ENCODE measurements around the gene CROCC2.

CROCC2 gene

GRCh38 chr2:241036964-241037421 lies 130.9 kb downstream of the CROCC2 start:
- DNase-seq (ENCODE audit: low read depth, low spot score): no peak

DNA sequence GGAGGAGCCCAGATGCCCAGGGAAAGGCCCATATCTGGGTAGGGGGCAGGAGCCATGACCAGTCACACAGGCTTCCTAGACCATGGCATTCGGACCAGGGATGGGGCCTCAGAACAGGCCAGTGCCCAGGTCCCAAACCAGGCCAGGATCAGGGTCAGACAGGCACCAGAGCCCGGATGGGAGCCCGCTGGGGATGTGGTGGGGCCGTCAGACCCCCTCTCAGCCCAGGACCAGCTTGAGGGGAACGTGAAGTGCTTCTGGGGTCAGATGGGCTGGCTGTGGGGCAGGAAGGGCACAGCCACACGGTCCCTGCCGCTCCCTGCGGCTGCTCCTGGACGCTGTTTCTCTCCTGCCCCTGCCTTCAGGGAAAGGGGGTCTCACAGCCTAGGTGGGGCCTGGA lies 131.4 kb downstream of the CROCC2 start:
- DNase-seq (ENCODE audit: low read depth, low spot score): no peak

- no peak for DNase-seq (ENCODE audit: low read depth, low spot score)
Measured at GRCh38 chr2:241038374-241039180, 132.4 kb downstream of the CROCC2 start.

DNA sequence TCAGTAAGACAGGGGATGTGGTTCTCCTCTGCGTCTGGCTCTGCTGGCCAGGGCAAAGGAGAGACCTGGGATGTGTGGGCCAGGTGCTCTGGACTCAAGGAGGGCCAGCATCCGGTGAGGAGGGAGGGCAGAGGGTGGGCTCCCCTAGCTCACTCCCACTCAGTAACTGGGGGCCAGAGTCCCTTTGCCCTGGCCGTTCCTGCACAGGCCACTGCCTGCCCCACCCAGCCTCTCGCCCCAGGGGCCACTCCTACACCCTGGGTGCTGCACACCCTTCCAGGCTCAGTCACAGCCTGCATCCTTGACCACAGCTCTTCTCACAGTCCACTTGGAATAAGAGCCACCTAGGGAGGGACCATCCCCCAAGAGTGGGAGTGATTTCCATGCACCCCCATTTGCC lies 133.3 kb downstream of the CROCC2 start:
- no peak for DNase-seq (ENCODE audit: low read depth, low spot score)

GRCh38 chr2:241040081-241040803 lies 134.1 kb downstream of the CROCC2 start:
- no peak for DNase-seq (ENCODE audit: low read depth, low spot score)

DNA sequence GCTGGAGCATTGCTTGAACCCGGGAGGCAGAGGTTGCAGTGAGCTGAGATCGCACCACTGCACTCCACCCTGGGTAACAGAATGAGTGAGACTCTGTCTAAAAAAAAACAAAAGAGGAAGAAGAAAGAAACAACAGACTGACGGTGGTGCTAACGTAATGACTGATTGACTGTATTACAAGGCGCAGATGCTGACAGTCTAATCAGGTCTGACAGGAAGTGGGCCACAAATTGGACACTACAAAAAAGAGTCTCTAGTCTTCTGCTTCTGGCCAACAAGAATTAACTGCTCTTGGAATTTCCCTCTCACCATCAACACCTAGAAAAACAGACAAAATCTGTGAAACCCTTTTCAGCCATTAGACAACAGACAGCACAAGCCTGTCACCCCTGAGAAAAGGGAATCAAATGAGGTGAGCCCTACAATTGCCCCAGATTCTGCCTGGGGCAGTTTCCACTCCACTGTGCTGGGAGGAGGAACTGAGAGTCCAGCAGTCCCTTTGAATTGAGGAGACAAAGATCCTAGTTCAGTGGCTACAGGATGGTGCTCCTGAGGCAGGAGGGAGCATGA lies 135.5 kb downstream of the CROCC2 start:
- DNase-seq (ENCODE audit: low read depth, low spot score): no peak
